H1 (cell line): ENCODE measurements around the gene ATAD5. TPM values are rescaled to one million over a fixed set of nuclear protein-coding genes. Genes with fewer than 3 reads are reported as not detected.
"Not testable (repeated sequence)": the region's sequence is repeated elsewhere in the genome, so short reads cannot be mapped to it uniquely, and the experiment has no call there.

Experiments
- CTCF ChIA-PET: fragments of 300-600 bp; sonication (Branson Sonifier 250); formaldehyde crosslinking; loops from one replicate; lab custom pipeline; 2021; ENCODE audit not compliant: partially characterized antibody; lab: Charles Lee
- POLR2A ChIA-PET: fragments of 300-600 bp; sonication (Branson Sonifier 250); formaldehyde crosslinking; loops from one replicate; lab custom pipeline; 2021; ENCODE audit warnings: inconsistent platforms; ENCODE audit not compliant: partially characterized antibody; lab: Charles Lee
- DNase-seq, 2 experiments: peaks; one replicate each; pipeline versions ENCODE4 v3.0.0 to v3.0.0-alpha.2; 2010 to 2022; ENCODE audit warnings: low spot score in 2 of 2, low read depth in 1 of 2, mixed read lengths in 1 of 2
- FAIRE-seq: peaks from 2 replicates; lab custom pipeline; 2011; peaks lifted over from hg19 to GRCh38; lab: Jason Lieb, UNC
- H2AFZ ChIP-seq: 2 replicates; pipeline ENCODE4 v1.8.1; 2012; ENCODE audit warnings: low read length, inconsistent platforms
- H2AK5ac ChIP-seq: 2 replicates; pipeline ENCODE4 v1.6.1; 2013; ENCODE audit warnings: low read depth, low read length
- H2BK120ac ChIP-seq: replicated peaks from 2 replicates; pipeline ENCODE3; 2013; ENCODE audit warnings: low read depth, low read length, inconsistent platforms
- H2BK12ac ChIP-seq: 2 replicates; pipeline ENCODE4 v1.6.1; 2013; ENCODE audit warnings: low read depth, low read length
- H2BK15ac ChIP-seq: 2 replicates; pipeline ENCODE4 v1.6.1; 2013; ENCODE audit warnings: low read length
- H2BK20ac ChIP-seq: 2 replicates; pipeline ENCODE4 v1.6.1; 2013; ENCODE audit warnings: low read length
- H2BK5ac ChIP-seq: 2 replicates; pipeline ENCODE4 v1.6.1; 2013; ENCODE audit warnings: low read depth, low read length
- H3K14ac ChIP-seq: 2 replicates; pipeline ENCODE4 v1.6.1; 2013; ENCODE audit warnings: inconsistent platforms; ENCODE audit not compliant: insufficient read length
- H3K18ac ChIP-seq: 2 replicates; pipeline ENCODE4 v1.6.1; 2013; ENCODE audit warnings: low read length; ENCODE audit errors: extremely low read depth
- H3K23ac ChIP-seq: 2 replicates; pipeline ENCODE4 v1.6.1; 2013; ENCODE audit warnings: inconsistent platforms; ENCODE audit not compliant: insufficient read length
- H3K23me2 ChIP-seq: 2 replicates; pipeline ENCODE4 v1.6.1; 2013; ENCODE audit warnings: low read depth, low read length
- H3K27ac ChIP-seq: 2 replicates; pipeline ENCODE4 v1.6.1; 2011; ENCODE audit warnings: low read depth, low read length, inconsistent platforms
- H3K27me3 ChIP-seq, 4 experiments: replicated peaks in 1 of 4; 1 replicate in 1 of 4; 2 replicates in 3 of 4; pipeline versions ENCODE4 v1.6.1 to v1.8.1; 2011 to 2013; ENCODE audit warnings: low read length in 3 of 4, mild to moderate bottlenecking in 3 of 4, inconsistent platforms in 2 of 4, mixed read lengths in 2 of 4, moderate library complexity in 1 of 4; ENCODE audit not compliant: control insufficient read depth in 3 of 4, insufficient read depth in 3 of 4; ENCODE audit errors: extremely low read depth in 1 of 4
- H3K36me3 ChIP-seq, 4 experiments: 2 replicates each; pipeline versions ENCODE4 v1.6.1 to v1.8.1; 2011 to 2013; ENCODE audit warnings: mild to moderate bottlenecking in 4 of 4, low read length in 3 of 4, moderate library complexity in 2 of 4, control low read depth in 1 of 4, inconsistent platforms in 1 of 4; ENCODE audit not compliant: insufficient read depth in 4 of 4, control insufficient read depth in 2 of 4
- H3K4ac ChIP-seq: replicated peaks from 2 replicates; pipeline ENCODE3; 2013; ENCODE audit warnings: low read length, low read depth, mixed read lengths, inconsistent platforms; ENCODE audit not compliant: insufficient read length
- H3K4me1 ChIP-seq, 4 experiments: replicated peaks in 1 of 4; 1 replicate in 1 of 4; 2 replicates in 3 of 4; pipeline versions ENCODE4 v1.6.1 to v1.8.1; 2011 to 2013; ENCODE audit warnings: low read length in 3 of 4, inconsistent platforms in 2 of 4, mixed read lengths in 1 of 4; ENCODE audit not compliant: insufficient read depth in 4 of 4, control insufficient read depth in 3 of 4
- H3K4me2 ChIP-seq, 2 experiments: 2 replicates each; pipeline versions ENCODE4 v1.6.1 to v1.8.1; 2011 to 2013; ENCODE audit warnings: low read depth in 2 of 2, low read length in 2 of 2, control low read depth in 1 of 2, inconsistent platforms in 1 of 2, mild to moderate bottlenecking in 1 of 2; ENCODE audit not compliant: insufficient read depth in 1 of 2
- H3K4me3 ChIP-seq, 4 experiments: fragments of 200-600, 300-600 bp in 1 of 4; sonication (generic), shearing (Covaris generic), sonication (Bioruptor Twin) in 1 of 4; 2 replicates each; pipeline versions ENCODE4 v1.5.1 to v1.8.1; 2011 to 2016; ENCODE audit warnings: low read length in 4 of 4, low read depth in 3 of 4, control low read depth in 2 of 4, inconsistent platforms in 2 of 4, mild to moderate bottlenecking in 2 of 4, mixed read lengths in 1 of 4, moderate library complexity in 1 of 4; ENCODE audit not compliant: insufficient read depth in 2 of 4; ENCODE audit errors: extremely low read depth in 1 of 4
- H3K56ac ChIP-seq: replicated peaks from 2 replicates; pipeline ENCODE3; 2013; ENCODE audit warnings: low read depth, mild to moderate bottlenecking, mixed read lengths, low read length, inconsistent platforms; ENCODE audit not compliant: insufficient read length
- H3K79me1 ChIP-seq: 2 replicates; pipeline ENCODE4 v1.6.1; 2013; ENCODE audit warnings: low read depth, low read length, control low read depth
- H3K79me2 ChIP-seq, 2 experiments: 2 replicates each; pipeline versions ENCODE4 v1.6.1 to v1.8.1; 2012 to 2013; ENCODE audit warnings: low read length in 2 of 2, mild to moderate bottlenecking in 2 of 2, inconsistent platforms in 1 of 2; ENCODE audit not compliant: insufficient read depth in 2 of 2, control insufficient read depth in 1 of 2
- H3K9ac ChIP-seq, 4 experiments: replicated peaks in 1 of 4; 1 replicate in 1 of 4; 2 replicates in 3 of 4; pipeline versions ENCODE4 v1.6.1 to v1.8.1; 2011 to 2013; ENCODE audit warnings: low read depth in 3 of 4, low read length in 3 of 4, control low read depth in 2 of 4, mild to moderate bottlenecking in 2 of 4, moderate library complexity in 2 of 4, inconsistent platforms in 1 of 4; ENCODE audit errors: extremely low read depth in 1 of 4
- H3K9me3 ChIP-seq, 2 experiments: 2 replicates each; pipeline versions ENCODE4 v1.6.1 to v1.8.1; 2012 to 2013; ENCODE audit warnings: mild to moderate bottlenecking in 2 of 2, moderate library complexity in 2 of 2, control low read depth in 1 of 2, inconsistent platforms in 1 of 2, low read depth in 1 of 2, low read length in 1 of 2, mixed read lengths in 1 of 2; ENCODE audit not compliant: insufficient read depth in 2 of 2
- H4K20me1 ChIP-seq, 2 experiments: replicated peaks in 1 of 2; 2 replicates each; pipeline versions ENCODE3 to v1.8.1; 2011 to 2013; ENCODE audit warnings: inconsistent platforms in 2 of 2, low read length in 2 of 2, mild to moderate bottlenecking in 1 of 2; ENCODE audit not compliant: insufficient read depth in 2 of 2, control insufficient read depth in 1 of 2
- H4K5ac ChIP-seq: 2 replicates; pipeline ENCODE4 v1.6.1; 2013; ENCODE audit warnings: low read length, low read depth, mixed read lengths, inconsistent platforms; ENCODE audit not compliant: insufficient read length
- H4K8ac ChIP-seq: 2 replicates; pipeline ENCODE4 v1.8.0; 2013; ENCODE audit warnings: mild to moderate bottlenecking, moderate library complexity, low read length, inconsistent platforms; ENCODE audit not compliant: insufficient read depth; ENCODE audit errors: extremely low read depth
- H4K91ac ChIP-seq: replicated peaks from 2 replicates; pipeline ENCODE3; 2013; ENCODE audit warnings: low read length, mixed read lengths, inconsistent platforms; ENCODE audit not compliant: insufficient read length
- CBX5 ChIP-seq: fragments of 300-800, 300-1000 bp; sonication (generic); IDR thresholded peaks from 2 replicates; pipeline ENCODE4 v1.7.1; 2016; ENCODE audit warnings: antibody characterized with exemption, low read length, low read depth
- CEBPB ChIP-seq: IDR thresholded peaks from 2 replicates; pipeline ENCODE4 v1.6.1; 2012; ENCODE audit warnings: low read depth, low read length
- EP300 ChIP-seq, 2 experiments: IDR thresholded peaks; 1 replicate in 1 of 2; 2 replicates in 1 of 2; pipeline ENCODE4 v1.6.1; 2011 to 2012; ENCODE audit warnings: low read depth in 2 of 2, low read length in 2 of 2, mild to moderate bottlenecking in 2 of 2, borderline replicate concordance in 1 of 2, inconsistent platforms in 1 of 2, moderate library complexity in 1 of 2
- GTF2F1 ChIP-seq: IDR thresholded peaks from 2 replicates; pipeline ENCODE4 v1.6.1; 2012; ENCODE audit warnings: low read depth, low read length, improper control_type of control experiment, borderline replicate concordance
- KDM5A ChIP-seq: fragments of 200-600 bp; IDR thresholded peaks from 2 replicates; pipeline ENCODE4 v1.7.1; 2012; ENCODE audit warnings: mild to moderate bottlenecking, low read length, inconsistent platforms, mixed read lengths
- POLR2AphosphoS5 ChIP-seq: IDR thresholded peaks from 2 replicates; pipeline ENCODE4 v1.6.1; 2011; ENCODE audit warnings: low read depth, low read length
- RAD21 ChIP-seq, 2 experiments: IDR thresholded peaks in 1 of 2; conservative IDR thresholded peaks in 1 of 2; 2 replicates each; pipeline ENCODE4 v1.6.1; 2011; ENCODE audit warnings: low read depth in 2 of 2, low read length in 2 of 2, improper control_type of control experiment in 1 of 2, inconsistent platforms in 1 of 2, mild to moderate bottlenecking in 1 of 2, moderate library complexity in 1 of 2
- RNF2 ChIP-seq: fragments of 200-900, 300-1000 bp; sonication (generic); IDR thresholded peaks from 2 replicates; pipeline ENCODE4 v1.7.1; 2016; ENCODE audit warnings: borderline replicate concordance, low read depth, mild to moderate bottlenecking, antibody characterized with exemption, low read length; ENCODE audit not compliant: poor library complexity, severe bottlenecking; ENCODE audit errors: missing control alignments
- SIN3A ChIP-seq, 2 experiments: IDR thresholded peaks in 1 of 2; conservative IDR thresholded peaks in 1 of 2; 2 replicates each; pipeline ENCODE4 v1.6.1; 2011 to 2012; ENCODE audit warnings: low read length in 2 of 2, improper control_type of control experiment in 1 of 2, low read depth in 1 of 2, mild to moderate bottlenecking in 1 of 2
- WGBS, 2 experiments: shearing (Covaris generic) in 1 of 2; methylation state at CpG; one replicate each; pipeline versions ENCODE4 v1.1.6 to v1.1.7; 2013 to 2015; ENCODE audit warnings: low lambda C conversion rate in 2 of 2, mixed read lengths in 2 of 2, inconsistent platforms in 1 of 2, low coverage in 1 of 2, missing lambda C conversion rate in 1 of 2; ENCODE audit not compliant: insufficient replicate concordance in 2 of 2, insufficient coverage in 1 of 2, insufficient read length in 1 of 2; ENCODE audit errors: extremely low coverage in 1 of 2, missing lambda C conversion rate in 1 of 2; 5-methylcytosine and 5-hydroxymethylcytosine counted together
- polyA plus RNA-seq, 7 experiments: library from polyadenylated mRNA; depleted of rRNA in 3 of 7; stranded (reverse) in 5 of 7; unstranded in 2 of 7; fragments of >200 nt in 5 of 7; fragments of 200-250 nt in 2 of 7; gene quantifications; 1 replicate in 5 of 7; 2 replicates in 1 of 7; 4 replicates in 1 of 7; pipeline versions ENCODE4 v1.2.1 to v1.2.3, GENCODE V29; 2011 to 2013; ENCODE audit warnings: missing spikeins in 2 of 7, mixed read lengths in 2 of 7
- total RNA-seq: library from RNA; stranded (reverse); fragmentation: NEBNext Ultra II Directional; extraction: Animal tissue kit (Norgen Biotek cat#: 25700); gene quantifications from 2 replicates; pipeline ENCODE4 v1.2.1, GENCODE V29; 2021
- TF ChIP-seq, protein P1 (sequence below): IDR thresholded peaks from 2 replicates; pipeline ENCODE4 v1.6.1; 2012; ENCODE audit warnings: inconsistent platforms

Gene ATAD5
- total and polyA plus RNA-seq, 2 of the 8 experiments (the other 6 are each of a cell fraction or from before 2014, with no cell fraction given), result 3.5 to 30.0 TPM

DNA sequence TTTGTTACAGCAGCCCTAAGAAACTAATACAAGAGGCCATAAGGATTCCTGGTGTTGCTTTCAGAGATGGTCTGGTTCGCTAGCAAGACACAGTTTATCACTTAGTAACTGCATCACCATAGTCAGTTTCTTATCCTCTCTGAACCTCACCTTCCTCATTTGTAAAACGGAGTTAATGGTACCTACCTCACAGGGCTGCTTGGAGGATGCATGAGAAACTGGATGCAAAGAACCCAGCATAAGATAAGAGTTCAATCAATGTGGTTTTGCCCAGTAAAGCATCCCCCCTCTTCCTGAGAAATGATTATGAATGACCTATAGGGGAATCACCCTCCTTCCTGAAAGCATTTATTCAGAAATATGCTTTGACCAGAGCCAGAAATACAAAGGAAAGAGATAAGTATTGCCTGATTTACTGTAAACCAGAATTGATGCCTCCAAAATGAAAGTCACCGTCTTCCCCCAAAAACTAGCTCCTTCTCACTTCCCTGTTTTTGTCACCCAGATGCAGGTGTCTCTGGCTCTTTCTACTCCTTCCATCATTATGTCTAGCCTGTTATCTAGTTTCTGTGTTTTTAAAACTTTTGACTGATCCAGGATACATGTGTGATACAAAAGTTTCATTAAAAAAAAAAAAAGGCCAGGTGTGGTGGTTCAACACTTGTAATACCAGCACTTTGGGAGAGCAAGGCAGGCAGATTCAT lies 77.1 kb downstream of the ATAD5 start (continued):
- TF ChIP-seq, protein P1, sequence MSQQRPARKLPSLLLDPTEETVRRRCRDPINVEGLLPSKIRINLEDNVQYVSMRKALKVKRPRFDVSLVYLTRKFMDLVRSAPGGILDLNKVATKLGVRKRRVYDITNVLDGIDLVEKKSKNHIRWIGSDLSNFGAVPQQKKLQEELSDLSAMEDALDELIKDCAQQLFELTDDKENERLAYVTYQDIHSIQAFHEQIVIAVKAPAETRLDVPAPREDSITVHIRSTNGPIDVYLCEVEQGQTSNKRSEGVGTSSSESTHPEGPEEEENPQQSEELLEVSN, result no peak
- TF ChIP-seq GTF2F1 (no peak), POLR2AphosphoS5 (no peak), KDM5A (no peak), CBX5 (no peak), CEBPB (no peak), RNF2 (no peak), SIN3A (conservative IDR thresholded peaks at IDR 0.05 in 1 of 2, IDR thresholded peaks at IDR 0.05 in 1 of 2; ENCODE audit: low read depth in 1 of 2, low read length in 2 of 2) (no peak), RAD21 (IDR thresholded peaks at IDR 0.05 in 1 of 2, conservative IDR thresholded peaks at IDR 0.05 in 1 of 2; ENCODE audit: low read depth in 2 of 2, low read length in 2 of 2) (no peak), EP300 (IDR thresholded peaks at IDR 0.05; ENCODE audit: borderline replicate concordance in 1 of 2, low read depth in 2 of 2, low read length in 2 of 2) (no peak)

DNA sequence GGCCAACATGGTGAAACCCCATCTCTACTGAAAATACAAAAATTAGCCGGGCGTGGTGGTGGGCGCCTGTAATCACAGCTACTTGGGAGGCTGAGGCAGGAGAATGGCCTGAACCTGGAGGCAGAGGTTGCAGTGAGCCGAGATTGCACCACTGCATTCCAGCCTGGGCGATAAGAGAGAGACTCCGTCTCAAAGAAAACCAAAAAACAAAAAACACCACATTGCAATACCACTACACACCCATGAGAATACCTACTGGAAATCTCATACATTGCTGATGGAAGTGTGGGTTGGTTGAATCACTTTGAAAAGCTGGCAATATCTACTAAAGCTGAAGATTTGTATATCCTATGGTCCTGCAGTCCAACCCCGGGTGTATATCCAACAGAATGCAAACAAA lies 78.4 kb downstream of the ATAD5 start:
- H3K4me1 ChIP-seq, H4K20me1 ChIP-seq, H3K4me3 ChIP-seq, H3K23ac ChIP-seq, H3K27ac ChIP-seq, H3K14ac ChIP-seq, H3K36me3 ChIP-seq, H3K9me3 ChIP-seq, H2BK120ac ChIP-seq, H4K91ac ChIP-seq, H2BK20ac ChIP-seq, H2AK5ac ChIP-seq, H3K4me2 ChIP-seq, H2BK5ac ChIP-seq, H3K18ac ChIP-seq, H4K8ac ChIP-seq, H4K5ac ChIP-seq, H3K79me2 ChIP-seq, POLR2A ChIA-PET, DNase-seq, H2BK15ac ChIP-seq, H2AFZ ChIP-seq, H3K9ac ChIP-seq, H3K79me1 ChIP-seq, H3K56ac ChIP-seq, H2BK12ac ChIP-seq, H3K27me3 ChIP-seq, FAIRE-seq, H3K4ac ChIP-seq: not testable (repeated sequence)
- 93% methylated on average over 7 of the region's 7 CpGs; no CpG with 5 or more reads in 1 of the 2 experiments for WGBS, 2 experiments
- CTCF ChIA-PET, result interaction anchor here (0.7 to 1.1 kb wide), 4 partner anchors 9 to 306 kb away, joined by 3 to 4 read pairs (median 4); no protein-coding TSS in a partner anchor
- peaks cover 10% of the 10 kb centered on the region; the same call in 1 of the 2 replicates for H3K23me2 ChIP-seq
